Tibial artery (tissue), 4 donors: ENCODE results near the gene RPAIN.

ENCODE experiments used
- DNase-seq, 2 donors: peaks; one replicate each; pipeline ENCODE4 v3.0.0-alpha.2; 2019
- H3K27ac ChIP-seq, 2 donors: fragments of 200-600 bp; sonication (generic) in 1 of 2; 1 replicate in 1 of 2; 2 replicates in 1 of 2; pipeline ENCODE4 v1.5.1; 2018 to 2019; ENCODE audit warnings: mild to moderate bottlenecking in 1 of 2
- H3K27me3 ChIP-seq, 2 donors: fragments of 200-600 bp; sonication (generic) in 1 of 2; one replicate each; pipeline versions ENCODE4 v1.5.1 to v1.6.0; 2016 to 2019
- H3K36me3 ChIP-seq, 3 donors: fragments of 200-600 bp; sonication (generic) in 2 of 3; one replicate each; pipeline ENCODE4 v1.5.1; 2016 to 2019; ENCODE audit warnings: mild to moderate bottlenecking in 2 of 3
- H3K4me1 ChIP-seq, 4 donors: fragments of 200-600 bp; sonication (generic) in 2 of 4; 1 replicate in 3 of 4; 2 replicates in 1 of 4; pipeline ENCODE4 v1.5.1; 2016 to 2019
- H3K4me3 ChIP-seq, 2 donors: fragments of 200-600 bp; sonication (generic) in 1 of 2; 1 replicate in 1 of 2; 2 replicates in 1 of 2; pipeline ENCODE4 v1.5.1; 2018 to 2019; ENCODE audit warnings: mild to moderate bottlenecking in 2 of 2
- H3K9me3 ChIP-seq, 3 donors: fragments of 200-600 bp; sonication (generic) in 1 of 3; one replicate each; pipeline ENCODE4 v1.5.1; 2016 to 2019
- intact Hi-C: fragments of 100-400 bp; cut with DNase I; formaldehyde crosslinking; loops from one replicate; pipeline ENCODE4 v1.15.0; 2023; ENCODE audit warnings: low total_unique reads
- TF ChIP-seq, protein P1 (sequence below), 2 experiments: fragments of 200-600 bp in 1 of 2; fragments of 450-650 bp in 1 of 2; IDR thresholded peaks; one replicate each; pipeline ENCODE4 v1.5.1; 2017 to 2019; ENCODE audit warnings: antibody characterized with exemption in 2 of 2, mild to moderate bottlenecking in 1 of 2, moderate library complexity in 1 of 2

Gene RPAIN

DNA sequence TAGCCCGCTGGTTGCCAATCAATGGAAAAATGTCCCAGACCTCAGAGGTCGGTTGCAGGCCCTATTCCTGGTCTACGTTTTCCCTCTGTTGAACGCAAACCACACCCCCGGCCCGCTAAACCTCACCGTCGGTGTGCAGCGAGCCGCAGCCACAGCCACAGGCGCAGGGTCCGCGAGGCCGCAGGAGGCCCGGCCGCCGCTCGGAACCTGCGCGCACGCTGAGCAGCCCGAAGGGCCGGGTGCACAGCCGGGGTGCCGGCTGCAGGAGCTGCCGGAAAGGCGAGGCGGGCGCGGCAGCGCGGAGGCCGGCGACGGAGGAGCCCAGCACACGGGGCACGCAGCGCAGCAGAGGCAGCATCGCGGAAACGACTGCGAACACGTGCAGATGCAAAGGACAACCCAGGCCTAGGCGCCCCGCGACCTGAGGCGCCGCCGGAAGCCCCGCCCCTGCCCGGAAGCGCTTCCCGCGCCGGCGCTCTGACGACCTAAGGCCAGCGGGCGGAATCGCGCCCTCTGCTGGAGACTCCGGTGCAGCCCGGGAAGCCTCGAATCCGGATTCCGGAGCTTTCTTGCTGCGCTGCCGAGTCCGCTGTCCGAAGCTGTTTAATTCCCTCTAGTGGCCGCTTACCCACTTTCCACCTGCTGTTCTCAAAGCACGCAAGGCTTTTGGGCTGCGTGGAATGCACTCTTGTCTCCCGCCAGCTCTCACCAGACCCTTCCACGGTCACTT lies 18.9 kb downstream of the RPAIN start, which contains the start of gene C1QBP:
Gene C1QBP (minus strand): TSS at position 440 of the 730 bp plus-strand sequence. CDS start 82 bp downstream, at position 358.
- peaks cover 19 to 42% (median 33%) of the 10 kb centered on the region in 3 donors for H3K36me3 ChIP-seq
- H3K9me3 ChIP-seq = no peaks in the 10 kb centered on the region
- intact Hi-C loops = no loop called here
- TF ChIP-seq, protein P1, sequence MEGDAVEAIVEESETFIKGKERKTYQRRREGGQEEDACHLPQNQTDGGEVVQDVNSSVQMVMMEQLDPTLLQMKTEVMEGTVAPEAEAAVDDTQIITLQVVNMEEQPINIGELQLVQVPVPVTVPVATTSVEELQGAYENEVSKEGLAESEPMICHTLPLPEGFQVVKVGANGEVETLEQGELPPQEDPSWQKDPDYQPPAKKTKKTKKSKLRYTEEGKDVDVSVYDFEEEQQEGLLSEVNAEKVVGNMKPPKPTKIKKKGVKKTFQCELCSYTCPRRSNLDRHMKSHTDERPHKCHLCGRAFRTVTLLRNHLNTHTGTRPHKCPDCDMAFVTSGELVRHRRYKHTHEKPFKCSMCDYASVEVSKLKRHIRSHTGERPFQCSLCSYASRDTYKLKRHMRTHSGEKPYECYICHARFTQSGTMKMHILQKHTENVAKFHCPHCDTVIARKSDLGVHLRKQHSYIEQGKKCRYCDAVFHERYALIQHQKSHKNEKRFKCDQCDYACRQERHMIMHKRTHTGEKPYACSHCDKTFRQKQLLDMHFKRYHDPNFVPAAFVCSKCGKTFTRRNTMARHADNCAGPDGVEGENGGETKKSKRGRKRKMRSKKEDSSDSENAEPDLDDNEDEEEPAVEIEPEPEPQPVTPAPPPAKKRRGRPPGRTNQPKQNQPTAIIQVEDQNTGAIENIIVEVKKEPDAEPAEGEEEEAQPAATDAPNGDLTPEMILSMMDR (IDR thresholded peaks at IDR 0.05) = peak; percentile 99 to 100
- H3K4me3 ChIP-seq = peak within 1 kb of the TSS; percentile 69 to 72
- peaks cover 0 to 24% (median 18%) of the 10 kb centered on the region in 4 donors for H3K4me1 ChIP-seq
- H3K27ac ChIP-seq = peak within 1 kb of the TSS; percentile 77
- H3K27me3 ChIP-seq = no peaks in the 10 kb centered on the region
- peak; percentile 84 to 95 for DNase-seq

DNA sequence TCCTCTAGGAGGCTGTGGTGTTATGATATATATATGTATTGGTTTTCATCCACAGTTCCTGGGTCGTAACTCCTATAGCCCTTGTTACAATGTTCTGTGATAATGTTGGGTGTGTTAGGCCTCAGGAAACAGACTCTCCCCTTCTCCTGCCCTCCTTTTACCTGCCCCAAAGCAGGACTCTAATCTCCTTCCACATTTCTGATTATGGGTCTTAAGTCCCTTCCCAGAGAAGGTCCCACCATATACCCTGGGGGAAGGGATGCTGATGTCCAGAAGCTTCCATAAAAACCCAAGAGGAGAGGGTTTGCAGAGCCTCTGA lies 19.4 kb downstream of the RPAIN start:
- H3K27me3 ChIP-seq = no peaks in the 10 kb centered on the region
- peak overlapping the region; percentile 69 to 72 for H3K4me3 ChIP-seq
- TF ChIP-seq, protein P1 (IDR thresholded peaks at IDR 0.05) = no peak
- no peak for DNase-seq
- intact Hi-C loops = no loop called here
- H3K27ac ChIP-seq = peak overlapping the region; percentile 77
- H3K36me3 ChIP-seq = peaks cover 18 to 42% (median 33%) of the 10 kb centered on the region in 3 donors
- H3K9me3 ChIP-seq = no peaks in the 10 kb centered on the region
- H3K4me1 ChIP-seq = peaks cover 0 to 24% (median 18%) of the 10 kb centered on the region in 4 donors

DNA sequence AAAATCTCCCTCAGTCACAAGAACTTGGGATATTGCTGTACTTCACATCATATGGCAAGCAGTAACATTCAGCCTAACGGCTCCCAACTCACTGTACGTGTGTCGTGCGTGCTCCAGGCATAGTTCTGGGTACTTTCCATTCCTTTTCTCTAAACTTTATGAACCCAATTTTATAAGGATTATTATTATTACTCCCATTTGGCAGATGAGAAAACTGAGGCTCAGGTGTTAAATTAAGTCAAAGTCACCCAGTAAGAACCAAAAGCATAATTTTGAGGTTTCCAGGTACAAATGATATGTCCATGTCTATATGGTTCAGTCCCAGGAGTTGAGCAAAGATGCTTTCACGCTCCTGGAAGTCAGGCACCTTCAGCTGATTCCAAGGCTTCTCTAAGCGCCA lies 23.7 kb downstream of the RPAIN start:
- Histone ChIP-seq H3K4me1 (peaks cover 0 to 7% (median 6%) of the 10 kb centered on the region in 4 donors), H3K27ac (no peak overlapping the region), H3K9me3 (no peaks in the 10 kb centered on the region), H3K36me3 (peaks cover 48 to 62% (median 50%) of the 10 kb centered on the region in 3 donors), H3K4me3 (no peak overlapping the region), H3K27me3 (no peaks in the 10 kb centered on the region)
- no peak for DNase-seq
- intact Hi-C loops = loop anchor here (5.0 kb wide), 1 partner anchor 196 kb away; no protein-coding TSS in a partner anchor
- TF ChIP-seq, protein P1 (IDR thresholded peaks at IDR 0.05) = no peak

DNA sequence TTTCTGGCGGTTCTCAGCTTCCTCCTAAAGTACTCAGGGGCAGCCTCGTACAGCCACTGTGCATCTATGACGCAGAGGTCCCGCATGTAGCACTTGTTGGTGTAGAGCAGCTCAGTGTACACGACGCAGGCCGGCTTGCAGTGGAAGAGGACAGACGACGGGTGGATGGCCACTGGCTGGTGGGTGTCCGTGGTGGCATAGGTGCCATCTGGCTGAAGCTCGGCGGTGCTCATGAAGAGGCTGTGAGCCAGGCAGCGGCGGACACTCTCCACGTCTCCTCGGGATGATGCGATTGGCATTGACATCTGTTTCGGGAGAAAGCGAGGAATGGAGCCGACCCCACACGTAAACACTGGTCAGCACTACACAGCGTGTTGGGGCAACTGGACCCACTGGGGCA lies 24.2 kb downstream of the RPAIN start:
- H3K4me1 ChIP-seq = peaks cover 0 to 6% (median 5%) of the 10 kb centered on the region in 4 donors
- H3K27ac ChIP-seq = no peak overlapping the region
- intact Hi-C loops = loop anchor here (5.0 kb wide), 1 partner anchor 197 kb away; no protein-coding TSS in a partner anchor
- DNase-seq = no peak
- peaks cover 49 to 65% (median 55%) of the 10 kb centered on the region in 3 donors for H3K36me3 ChIP-seq
- no peak overlapping the region for H3K4me3 ChIP-seq
- TF ChIP-seq, protein P1 (IDR thresholded peaks at IDR 0.05) = no peak
- no peaks in the 10 kb centered on the region for H3K27me3 ChIP-seq
- H3K9me3 ChIP-seq = no peaks in the 10 kb centered on the region

DNA sequence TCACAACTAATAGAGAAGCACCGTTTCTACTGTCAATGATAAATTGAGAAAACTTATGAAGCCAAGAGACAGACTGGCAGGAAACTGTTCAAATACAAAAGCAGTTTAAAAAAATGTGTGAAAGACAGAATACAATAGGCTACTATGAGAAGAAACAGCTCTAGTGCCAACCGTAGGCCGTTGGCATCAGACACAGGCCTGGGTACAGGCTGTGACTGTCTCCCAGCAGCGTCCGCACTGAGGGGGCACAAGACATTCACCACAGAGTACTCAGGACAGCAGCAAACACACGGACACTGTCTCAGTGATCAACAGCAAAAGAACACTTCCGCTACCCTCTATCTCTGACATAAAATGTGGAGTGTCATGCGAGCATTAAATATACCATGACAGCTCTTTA lies 26.8 kb downstream of the RPAIN start:
- TF ChIP-seq, protein P1 (IDR thresholded peaks at IDR 0.05) = no peak
- Histone ChIP-seq H3K4me1 (no peaks in the 10 kb centered on the region), H3K9me3 (no peaks in the 10 kb centered on the region), H3K27ac (no peak overlapping the region), H3K4me3 (no peak overlapping the region), H3K36me3 (peaks cover 66 to 89% (median 78%) of the 10 kb centered on the region in 3 donors), H3K27me3 (no peaks in the 10 kb centered on the region)
- intact Hi-C loops = no loop called here
- DNase-seq = no peak
